GM04503 (cell line): ENCODE measurements around the gene PRKAG1.

Experiments
- DNase-seq: peaks from one replicate; pipeline ENCODE4 v3.0.0-alpha.2; 2012; ENCODE audit warnings: low read depth

PRKAG1 gene

GRCh38 chr12:49031573-49032161, 13.1 kb upstream of the PRKAG1 start:
- no peak for DNase-seq

- DNase-seq: no peak
Measured at GRCh38 chr12:49030714-49031572, 12.4 kb upstream of the PRKAG1 start.

GRCh38 chr12:49030119-49030518, 11.5 kb upstream of the PRKAG1 start:
- no peak for DNase-seq

- DNase-seq: no peak
Measured at GRCh38 chr12:49028666-49029275, 10.2 kb upstream of the PRKAG1 start.

- no peak for DNase-seq
Measured at GRCh38 chr12:49027846-49028555, 9.4 kb upstream of the PRKAG1 start.

GRCh38 chr12:49026678-49027480, 8.3 kb upstream of the PRKAG1 start:
- no peak for DNase-seq

- DNase-seq: no peak
Measured at GRCh38 chr12:49026101-49026500, 7.5 kb upstream of the PRKAG1 start.

- no peak for DNase-seq
Measured at GRCh38 chr12:49025463-49025862, 6.9 kb upstream of the PRKAG1 start.

GRCh38 chr12:49024543-49024942, 6.0 kb upstream of the PRKAG1 start:
- no peak for DNase-seq

GRCh38 chr12:49023812-49024211, 5.2 kb upstream of the PRKAG1 start:
- no peak for DNase-seq

GRCh38 chr12:49022558-49023178, 4.1 kb upstream of the PRKAG1 start:
- no peak for DNase-seq

GRCh38 chr12:49021292-49021915, 2.8 kb upstream of the PRKAG1 start:
- no peak for DNase-seq

GRCh38 chr12:49020441-49020840, 1.9 kb upstream of the PRKAG1 start:
- no peak for DNase-seq

GRCh38 chr12:49019443-49020324, 1.1 kb upstream of the PRKAG1 start:
- no peak for DNase-seq

GRCh38 chr12:49019120-49019430, 499 bp upstream of the PRKAG1 start:
- DNase-seq: no peak

GRCh38 chr12:49017891-49018260, 700 bp downstream of the PRKAG1 start:
- no peak for DNase-seq

- DNase-seq: no peak
Measured at GRCh38 chr12:49015196-49015595, 3.4 kb downstream of the PRKAG1 start.

GRCh38 chr12:49014547-49014946, 4.0 kb downstream of the PRKAG1 start:
- DNase-seq: no peak

- DNase-seq: no peak
Measured at GRCh38 chr12:49013428-49013827, 5.1 kb downstream of the PRKAG1 start.

- no peak for DNase-seq
Measured at GRCh38 chr12:49012739-49013138, 5.8 kb downstream of the PRKAG1 start.
